Right lobe of liver (tissue), 6 donors: ENCODE data around the gene XRCC2. TPM values are rescaled to one million over a fixed set of nuclear protein-coding genes. Genes with fewer than 3 reads are reported as not detected.

Source experiments
- ATAC-seq, 4 donors: fragments of 200-7000 bp; cut with Tn5 transposase; one replicate each; pipeline ENCODE4 v1.9.1; 2020; ENCODE audit warnings: mild to moderate bottlenecking in 4 of 4, moderate library complexity in 4 of 4
- DNase-seq, 3 donors: peaks; one replicate each; pipeline ENCODE4 v3.0.0-alpha.2; 2020
- H3K27ac ChIP-seq, 3 donors: fragments of 200-600 bp; one replicate each; pipeline ENCODE4 v1.8.0; 2022
- H3K27me3 ChIP-seq, 2 donors: fragments of 200-600 bp; one replicate each; pipeline ENCODE4 v1.8.0; 2022
- H3K36me3 ChIP-seq, 4 donors: fragments of 200-600 bp; sonication (generic) in 1 of 4; one replicate each; pipeline versions ENCODE4 v1.5.1 to v1.8.0; 2017 to 2022; ENCODE audit warnings: control low read depth in 1 of 4
- H3K4me1 ChIP-seq, 4 donors: fragments of 200-600 bp; sonication (generic) in 1 of 4; one replicate each; pipeline versions ENCODE4 v1.5.1 to v1.8.0; 2017 to 2022; ENCODE audit warnings: control low read depth in 1 of 4
- H3K4me3 ChIP-seq, 3 donors: fragments of 200-600 bp; one replicate each; pipeline ENCODE4 v1.8.0; 2022
- H3K9me3 ChIP-seq, 4 donors: fragments of 200-600 bp; sonication (generic) in 1 of 4; one replicate each; pipeline versions ENCODE4 v1.5.1 to v1.8.0; 2017 to 2022; ENCODE audit warnings: control low read depth in 1 of 4
- POLR2A ChIP-seq: fragments of 450-650 bp; IDR thresholded peaks from one replicate; pipeline ENCODE4 v1.6.1; 2017; ENCODE audit warnings: antibody characterized with exemption, mild to moderate bottlenecking
- WGBS: methylation state at CpG from one replicate; pipeline ENCODE4 v1.1.6; 2018; ENCODE audit warnings: low coverage, low lambda C conversion rate; ENCODE audit not compliant: insufficient coverage; ENCODE audit errors: missing lambda C conversion rate; 5-methylcytosine and 5-hydroxymethylcytosine counted together
- intact Hi-C, 2 donors: fragments of 100-400 bp; cut with DNase I; formaldehyde crosslinking; loops; one replicate each; pipeline versions ENCODE4 v1.11.2 to v1.14.1; 2022
- total RNA-seq, 6 experiments: library from RNA; depleted of rRNA in 2 of 6; stranded (reverse); fragments of >200 nt in 2 of 6; fragmentation: NEBNext Ultra II Directional in 3 of 6; extraction: Animal tissue kit (Norgen Biotek cat#: 25700) in 3 of 6; gene quantifications; one replicate each; pipeline versions ENCODE4 v1.1.0 to v1.2.4, GENCODE V29; 2016 to 2023
- TF ChIP-seq, protein P1 (sequence below), 4 donors: fragments of 200-600 bp in 3 of 4; fragments of 450-650 bp in 1 of 4; IDR thresholded peaks; one replicate each; pipeline versions ENCODE4 v1.5.1 to v1.8.0; 2016 to 2022; ENCODE audit warnings: antibody characterized with exemption in 4 of 4, mild to moderate bottlenecking in 2 of 4
- donor health status: DM: no; HTN: yes; CAD: no.
- donor health status: DM: no; HTN: no; CAD: no.
- donor health status: DM: no; HTN: no; CAD: no.
- donor health status: DM: no; HTN: yes; CAD: no.
- donor health status: DM: no; HTN: yes; CAD: no.

XRCC2 gene
- total RNA-seq, 6 experiments from 2014 or later = 0.14 to 2.0 (median 0.20) TPM; not detected in 1

DNA sequence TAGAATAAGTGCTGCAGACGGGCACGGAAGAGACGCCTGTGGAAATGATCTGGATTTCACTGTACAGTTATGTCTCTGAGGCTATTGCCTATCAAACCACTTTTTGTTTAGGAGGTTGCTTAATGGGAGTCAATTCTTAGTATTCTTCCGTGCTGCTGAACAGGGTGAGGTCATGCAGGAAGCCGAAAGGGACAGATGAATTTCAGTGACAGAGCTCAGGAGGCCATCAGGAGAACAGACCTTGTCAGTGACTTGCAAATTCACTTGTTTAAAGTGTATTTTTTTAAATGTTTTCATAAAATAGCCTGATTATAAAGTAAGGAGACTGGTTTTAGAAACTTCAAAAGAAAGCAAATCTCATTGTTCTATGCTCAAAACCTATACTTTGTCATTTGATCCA is 58.9 kb downstream of the XRCC2 start:
- H3K36me3 ChIP-seq = no peaks in the 10 kb centered on the region

DNA sequence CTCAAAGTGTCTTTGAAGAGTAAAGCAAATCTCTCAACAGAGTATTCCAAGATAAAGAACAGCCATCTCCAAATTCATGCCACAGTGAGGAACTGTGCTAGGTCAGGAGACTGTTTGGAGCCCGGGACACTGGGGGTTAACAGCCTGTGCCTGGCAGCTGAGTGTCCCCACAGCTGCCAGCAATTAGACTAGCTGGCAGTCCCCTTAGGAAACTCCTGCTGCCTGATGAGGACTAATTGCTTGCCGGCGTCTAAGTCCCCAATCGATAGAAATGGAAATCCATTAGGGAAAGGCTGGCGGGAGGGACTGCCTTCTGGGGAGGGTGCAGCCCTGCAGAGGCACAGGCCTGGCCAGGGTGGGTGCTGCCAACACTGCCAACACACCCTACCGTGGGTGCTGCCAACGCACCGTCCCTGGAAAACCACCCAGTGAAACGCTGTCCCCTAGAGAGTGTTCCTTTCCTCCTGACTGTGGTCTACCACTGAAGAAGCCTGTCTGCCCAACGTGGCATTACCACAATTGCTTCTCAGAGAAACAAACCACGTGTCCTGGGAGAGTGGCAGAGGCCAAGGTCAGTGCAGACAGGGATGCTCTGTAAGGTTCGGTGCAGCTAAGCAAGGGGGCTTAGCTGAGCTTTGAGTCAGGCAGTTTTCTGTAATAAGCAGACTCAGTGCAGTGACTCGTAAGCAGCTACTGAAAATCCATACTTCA is 60.8 kb downstream of the XRCC2 start:
- 27% methylated on average over 7 of the region's 13 CpGs for WGBS
- TF ChIP-seq, protein P1, sequence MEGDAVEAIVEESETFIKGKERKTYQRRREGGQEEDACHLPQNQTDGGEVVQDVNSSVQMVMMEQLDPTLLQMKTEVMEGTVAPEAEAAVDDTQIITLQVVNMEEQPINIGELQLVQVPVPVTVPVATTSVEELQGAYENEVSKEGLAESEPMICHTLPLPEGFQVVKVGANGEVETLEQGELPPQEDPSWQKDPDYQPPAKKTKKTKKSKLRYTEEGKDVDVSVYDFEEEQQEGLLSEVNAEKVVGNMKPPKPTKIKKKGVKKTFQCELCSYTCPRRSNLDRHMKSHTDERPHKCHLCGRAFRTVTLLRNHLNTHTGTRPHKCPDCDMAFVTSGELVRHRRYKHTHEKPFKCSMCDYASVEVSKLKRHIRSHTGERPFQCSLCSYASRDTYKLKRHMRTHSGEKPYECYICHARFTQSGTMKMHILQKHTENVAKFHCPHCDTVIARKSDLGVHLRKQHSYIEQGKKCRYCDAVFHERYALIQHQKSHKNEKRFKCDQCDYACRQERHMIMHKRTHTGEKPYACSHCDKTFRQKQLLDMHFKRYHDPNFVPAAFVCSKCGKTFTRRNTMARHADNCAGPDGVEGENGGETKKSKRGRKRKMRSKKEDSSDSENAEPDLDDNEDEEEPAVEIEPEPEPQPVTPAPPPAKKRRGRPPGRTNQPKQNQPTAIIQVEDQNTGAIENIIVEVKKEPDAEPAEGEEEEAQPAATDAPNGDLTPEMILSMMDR (IDR thresholded peaks at IDR 0.05) = no peak
- TF ChIP-seq POLR2A = no peak
- Histone ChIP-seq H3K9me3 (no peaks in the 10 kb centered on the region), H3K27me3 (no peaks in the 10 kb centered on the region), H3K27ac (no peak overlapping the region), H3K36me3 (no peaks in the 10 kb centered on the region), H3K4me3 (no peak overlapping the region), H3K4me1 (no peaks in the 10 kb centered on the region)
- DNase-seq = no peak
- intact Hi-C loops = no loop called here
- peak in 1 of 4 donors; percentile 14 for ATAC-seq

More for the DNA sequence above, 58.9 kb downstream of the XRCC2 start:
- H3K4me1 ChIP-seq = no peaks in the 10 kb centered on the region
- H3K9me3 ChIP-seq = no peaks in the 10 kb centered on the region
- no peak overlapping the region for H3K4me3 ChIP-seq
- no peak for DNase-seq
- intact Hi-C loops = no loop called here
- no peak overlapping the region for H3K27ac ChIP-seq
- 76% methylated on average over 5 of the region's 5 CpGs for WGBS
- TF ChIP-seq, protein P1 (IDR thresholded peaks at IDR 0.05) = no peak
- no peak for TF ChIP-seq POLR2A
- H3K27me3 ChIP-seq = no peaks in the 10 kb centered on the region
- ATAC-seq = no peak

DNA sequence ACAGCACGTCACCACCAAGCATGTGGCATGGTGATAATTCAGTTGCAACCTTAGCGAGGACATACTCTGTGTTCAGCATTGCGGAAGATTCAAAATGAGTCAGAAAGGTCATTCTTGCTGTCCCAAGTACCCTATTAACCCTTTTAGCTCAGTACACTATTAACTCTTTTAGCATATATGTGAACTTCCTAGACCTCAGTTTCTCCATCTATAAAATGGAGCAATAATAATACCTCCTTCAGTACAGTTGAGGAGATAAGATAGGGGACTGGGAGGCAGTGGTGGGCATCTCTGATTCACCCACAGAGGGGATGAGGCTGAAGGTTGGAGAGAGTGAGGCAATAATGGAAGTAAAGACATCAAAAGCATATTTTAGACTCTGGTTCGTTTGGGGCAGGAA is 67.3 kb downstream of the XRCC2 start:
- H3K27me3 ChIP-seq = no peaks in the 10 kb centered on the region
- H3K9me3 ChIP-seq = no peaks in the 10 kb centered on the region
- ATAC-seq (no peak), DNase-seq (no peak)
- no peak overlapping the region for H3K27ac ChIP-seq
- H3K4me1 ChIP-seq = no peaks in the 10 kb centered on the region
- no peak overlapping the region for H3K4me3 ChIP-seq
- intact Hi-C loops = no loop called here
- 59% methylated on average over 3 of the region's 4 CpGs for WGBS
- no peaks in the 10 kb centered on the region for H3K36me3 ChIP-seq
- TF ChIP-seq POLR2A = no peak
- TF ChIP-seq, protein P1 (IDR thresholded peaks at IDR 0.05) = no peak

DNA sequence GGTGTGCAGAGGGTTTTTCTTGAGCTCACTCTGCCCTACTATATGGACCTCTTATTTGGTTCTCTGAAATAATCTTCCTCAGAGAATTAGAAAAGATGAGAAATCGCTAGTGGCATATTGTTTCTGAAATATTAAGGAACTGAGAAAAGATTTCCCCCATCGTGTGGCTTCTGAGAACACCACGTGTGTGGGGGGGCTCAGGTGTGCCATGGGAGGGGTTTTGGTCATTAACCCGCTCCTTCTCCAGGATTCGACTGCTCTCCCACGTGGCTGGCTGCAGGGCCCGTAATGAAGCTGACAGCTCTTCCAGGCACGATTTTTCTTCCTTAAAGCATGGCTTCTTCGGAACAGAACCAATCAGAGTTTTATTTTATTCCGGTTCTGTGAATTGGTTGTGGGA is 67.7 kb downstream of the XRCC2 start:
- intact Hi-C loops = no loop called here
- ATAC-seq (no peak), DNase-seq (no peak)
- Histone ChIP-seq H3K27ac (no peak overlapping the region), H3K27me3 (no peaks in the 10 kb centered on the region), H3K9me3 (no peaks in the 10 kb centered on the region), H3K4me1 (no peaks in the 10 kb centered on the region), H3K4me3 (no peak overlapping the region), H3K36me3 (no peaks in the 10 kb centered on the region)
- WGBS = 51% methylated on average over 5 of the region's 10 CpGs
- TF ChIP-seq, protein P1 (IDR thresholded peaks at IDR 0.05) = no peak
- TF ChIP-seq POLR2A = no peak
